HG02610 (cell line): ENCODE data around the gene C1orf210.

Source experiments
- ATAC-seq: cut with Tn5 transposase; IDR thresholded peaks from one replicate; pipeline ENCODE4 v1.9.1; 2021; ENCODE audit warnings: mild to moderate bottlenecking, moderate library complexity; ENCODE audit not compliant: unreplicated experiment

C1orf210 gene

DNA sequence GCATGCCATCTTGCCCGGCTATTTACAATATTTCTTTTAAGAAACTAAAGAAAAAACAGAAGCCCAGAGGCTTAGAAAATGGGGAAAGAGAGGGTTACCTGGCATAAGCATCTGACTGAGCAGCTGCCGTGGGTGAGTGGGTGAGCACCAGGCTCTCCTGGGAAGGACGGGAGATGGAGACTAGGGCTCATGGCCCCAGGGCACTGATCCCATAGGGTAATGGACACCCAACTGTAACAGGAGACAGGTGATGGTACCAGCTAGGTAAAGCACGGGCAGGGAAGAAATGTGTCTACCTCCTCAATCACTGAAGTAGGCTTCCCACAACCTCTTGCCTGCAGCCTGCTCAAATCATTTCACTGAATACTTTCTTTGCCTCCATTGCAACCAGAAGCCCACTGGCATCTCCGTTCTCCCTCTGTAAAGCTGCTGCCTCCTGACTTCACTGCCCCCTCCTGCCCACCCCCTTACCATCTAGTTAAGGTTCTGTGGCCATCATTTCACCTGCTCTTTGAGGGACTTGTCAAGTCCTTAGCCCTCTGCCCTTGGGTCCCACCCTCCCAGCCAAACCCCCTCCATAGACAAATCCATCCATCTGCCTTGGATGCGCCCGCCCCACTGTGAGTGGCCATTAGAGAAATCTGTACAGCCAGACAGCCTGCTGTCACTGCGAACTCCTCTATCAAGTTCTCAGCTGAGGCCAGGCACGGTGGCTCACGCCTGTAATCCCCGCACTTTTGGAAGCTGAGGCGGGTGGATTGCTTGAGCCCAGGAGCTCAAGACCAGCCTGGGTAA lies 9.4 kb downstream of the C1orf210 start:
- no peak for ATAC-seq

DNA sequence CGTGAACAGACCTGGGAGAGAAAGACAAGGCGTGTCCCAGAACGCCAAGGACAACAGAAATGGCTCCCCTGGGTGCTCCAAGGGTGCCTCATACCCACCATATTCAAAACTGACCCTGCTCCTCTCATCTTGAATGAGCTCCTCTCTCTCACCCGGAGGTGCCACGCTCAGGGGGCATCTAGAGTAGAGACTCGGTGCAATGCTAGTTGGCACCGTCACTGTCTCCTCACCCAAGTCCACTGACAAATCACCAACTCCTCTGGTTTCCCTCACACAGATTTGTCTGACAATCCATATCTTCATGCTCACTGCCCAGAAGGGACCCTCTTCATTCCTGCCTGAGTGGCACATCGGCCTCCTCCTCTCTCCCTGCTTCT lies 10.6 kb downstream of the C1orf210 start:
- ATAC-seq = no peak

GRCh38 chr1:43274125-43274803 lies 11.1 kb downstream of the C1orf210 start:
- ATAC-seq = no peak

DNA sequence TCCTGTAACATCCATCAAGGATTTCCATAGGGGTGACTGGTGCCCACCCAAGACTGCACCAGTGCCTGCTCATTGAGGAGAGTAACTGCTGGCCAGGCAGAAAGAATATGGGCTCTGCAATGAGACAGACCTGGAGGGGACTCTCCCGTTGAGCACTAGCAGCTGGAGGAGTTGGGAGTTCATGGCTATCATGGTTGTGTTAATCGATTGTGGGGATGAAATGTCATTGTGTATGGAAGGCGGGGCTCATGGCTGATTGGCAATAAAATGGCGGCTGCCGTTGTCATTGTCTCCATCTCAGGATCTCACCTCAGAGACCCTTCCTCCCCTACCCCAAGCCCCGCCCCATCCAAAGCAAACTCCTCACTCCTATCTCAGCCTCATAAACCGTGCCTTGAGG lies 11.7 kb downstream of the C1orf210 start:
- no peak for ATAC-seq

DNA sequence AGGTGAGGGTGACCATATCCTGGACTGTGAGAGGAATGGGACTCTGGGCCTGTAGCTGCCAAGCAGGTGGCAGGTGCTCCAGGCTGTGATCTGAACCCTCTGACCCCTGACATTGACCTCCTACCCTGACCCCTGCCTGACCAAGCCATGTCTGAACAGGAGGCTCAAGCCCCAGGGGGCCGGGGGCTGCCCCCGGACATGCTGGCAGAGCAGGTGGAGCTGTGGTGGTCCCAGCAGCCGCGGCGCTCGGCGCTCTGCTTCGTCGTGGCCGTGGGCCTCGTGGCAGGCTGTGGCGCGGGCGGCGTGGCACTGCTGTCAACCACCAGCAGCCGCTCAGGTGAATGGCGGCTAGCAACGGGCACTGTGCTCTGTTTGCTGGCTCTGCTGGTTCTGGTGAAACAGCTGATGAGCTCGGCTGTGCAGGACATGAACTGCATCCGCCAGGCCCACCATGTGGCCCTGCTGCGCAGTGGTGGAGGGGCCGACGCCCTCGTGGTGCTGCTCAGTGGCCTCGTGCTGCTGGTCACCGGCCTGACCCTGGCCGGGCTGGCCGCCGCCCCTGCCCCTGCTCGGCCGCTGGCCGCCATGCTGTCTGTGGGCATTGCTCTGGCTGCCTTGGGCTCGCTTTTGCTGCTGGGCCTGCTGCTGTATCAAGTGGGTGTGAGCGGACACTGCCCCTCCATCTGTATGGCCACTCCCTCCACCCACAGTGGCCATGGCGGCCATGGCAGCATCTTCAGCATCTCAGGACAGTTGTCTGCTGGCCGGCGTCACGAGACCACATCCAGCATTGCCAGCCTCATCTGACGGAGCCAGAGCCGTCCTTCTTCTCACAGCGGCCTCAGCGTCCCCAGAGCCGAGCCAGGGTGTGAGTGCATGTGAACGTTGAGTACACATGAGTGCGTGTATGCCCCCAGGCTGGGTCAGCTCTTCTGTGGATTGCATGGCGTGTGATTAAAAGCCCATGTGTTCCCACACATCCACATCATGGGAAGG lies 12.5 kb downstream of the C1orf210 start:
- no peak for ATAC-seq

- ATAC-seq = no peak
Measured at GRCh38 chr1:43272161-43272560, 13.2 kb downstream of the C1orf210 start.

DNA sequence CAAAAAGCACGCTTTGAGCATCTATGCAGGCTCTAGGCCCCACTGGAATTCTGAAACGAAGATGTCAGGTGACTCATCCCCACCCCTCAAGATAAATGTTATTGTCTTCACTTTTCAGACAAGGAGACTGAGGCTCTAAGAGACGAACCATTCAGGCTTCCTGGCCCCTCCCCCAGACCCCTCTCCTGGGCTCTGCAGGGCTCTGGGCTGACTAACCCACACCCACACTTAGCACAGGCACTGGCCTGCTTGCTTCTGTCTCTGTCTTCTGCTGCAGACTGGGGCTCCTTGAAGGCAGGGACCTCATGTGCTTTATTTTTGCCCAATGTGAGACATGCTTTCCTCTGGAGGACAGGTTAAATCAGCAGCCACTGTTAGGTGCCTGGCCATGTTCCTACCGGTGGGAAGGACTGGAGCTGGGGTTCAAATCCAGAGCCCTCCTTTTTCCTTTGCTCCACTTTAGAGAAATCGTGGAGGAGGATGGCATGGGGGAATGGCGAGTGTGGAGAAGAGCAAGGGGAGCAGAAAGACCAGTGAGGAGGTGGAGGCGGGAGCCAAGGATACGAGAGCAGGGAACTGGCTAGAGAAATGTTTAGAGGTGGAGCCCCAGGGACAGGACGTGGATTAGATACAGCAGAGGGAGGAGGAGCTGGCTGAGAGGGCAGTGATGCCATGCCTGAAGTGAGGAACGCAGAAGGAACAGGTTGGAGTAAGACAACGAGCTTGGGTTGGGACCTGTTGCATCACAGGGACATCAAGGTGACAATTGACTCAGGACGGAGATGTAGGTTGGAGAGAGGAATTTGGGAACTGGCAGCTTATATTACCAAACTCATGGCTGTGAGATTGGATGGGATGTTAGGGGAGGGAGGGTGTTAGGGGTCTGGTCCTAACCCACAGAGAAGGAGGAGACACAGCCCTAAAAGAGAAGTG lies 13.9 kb downstream of the C1orf210 start:
- ATAC-seq = no peak

DNA sequence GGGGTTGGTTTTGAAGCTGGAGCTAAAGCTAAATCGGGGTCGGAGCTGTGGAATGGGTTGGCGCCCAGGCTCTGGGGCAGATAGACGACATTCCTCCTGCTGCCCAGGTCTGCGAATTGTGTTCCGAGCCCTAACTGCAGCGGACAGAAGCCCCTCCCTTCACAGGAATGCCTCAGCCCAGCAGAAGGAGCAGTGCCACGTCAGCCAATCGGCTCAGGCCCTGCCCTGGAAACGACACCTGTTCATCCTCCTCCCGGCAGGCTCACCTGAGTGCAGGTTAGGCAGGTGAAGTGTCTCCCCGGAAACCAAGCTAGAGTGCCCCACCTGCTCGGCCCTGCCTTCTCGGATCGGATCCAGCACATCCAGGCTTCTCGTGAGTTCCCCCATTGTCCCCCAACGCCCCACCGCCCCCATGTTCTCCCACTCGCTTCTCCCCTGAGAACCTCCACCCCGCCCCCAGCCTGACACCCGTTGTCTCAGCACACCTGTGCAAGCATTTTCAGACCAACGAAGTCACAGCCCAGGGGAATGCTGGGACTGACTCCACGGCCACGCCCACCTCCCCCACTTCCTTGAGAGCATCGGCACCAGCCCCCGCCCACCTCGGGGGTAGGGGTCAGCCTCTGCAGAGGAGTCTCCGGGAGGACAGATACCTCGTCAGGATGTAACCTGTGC lies 14.8 kb downstream of the C1orf210 start:
- no peak for ATAC-seq

DNA sequence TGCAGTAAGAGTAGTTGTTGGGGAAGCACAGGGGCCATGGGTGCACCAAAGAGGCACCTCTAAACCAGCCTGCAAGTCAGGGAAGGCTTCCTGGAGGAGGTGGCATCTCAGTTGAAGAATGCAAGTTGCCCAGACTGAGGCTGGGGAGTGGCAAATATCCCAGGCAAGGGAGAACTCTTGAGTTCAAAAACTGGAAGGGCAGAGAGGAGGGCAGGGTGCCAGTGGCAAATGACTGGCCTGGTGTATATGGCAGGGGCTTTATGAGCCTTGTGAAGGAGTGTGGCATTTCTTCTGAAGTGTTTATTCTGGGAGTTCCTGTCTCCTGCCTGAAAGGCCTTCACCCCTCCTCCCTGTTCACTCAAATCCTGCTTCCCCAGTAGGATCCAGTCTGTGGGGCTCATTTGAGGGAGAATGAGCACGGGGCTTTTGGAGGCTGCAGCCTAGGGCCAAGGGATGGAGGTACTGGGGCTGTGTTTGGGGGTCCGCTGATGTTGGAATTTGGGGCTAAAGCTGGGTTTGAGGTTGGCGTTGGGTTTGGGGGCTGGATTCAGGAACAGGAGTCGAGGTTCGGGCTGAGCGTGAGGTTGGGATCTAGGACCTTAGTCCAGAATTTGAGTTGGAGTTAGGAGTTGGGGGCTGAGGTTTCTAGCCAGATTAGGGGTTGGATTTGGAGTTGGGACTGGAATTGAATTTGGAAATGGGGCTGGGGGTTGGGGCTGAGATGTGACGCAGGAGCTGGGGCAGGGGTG lies 15.6 kb downstream of the C1orf210 start, which contains the start of gene TMEM125:
Gene TMEM125, plus strand, starts transcription at position 357 of the 749 bp plus-strand sequence. CDS start 2,740 bp downstream, outside the sequence.
- no peak for ATAC-seq

DNA sequence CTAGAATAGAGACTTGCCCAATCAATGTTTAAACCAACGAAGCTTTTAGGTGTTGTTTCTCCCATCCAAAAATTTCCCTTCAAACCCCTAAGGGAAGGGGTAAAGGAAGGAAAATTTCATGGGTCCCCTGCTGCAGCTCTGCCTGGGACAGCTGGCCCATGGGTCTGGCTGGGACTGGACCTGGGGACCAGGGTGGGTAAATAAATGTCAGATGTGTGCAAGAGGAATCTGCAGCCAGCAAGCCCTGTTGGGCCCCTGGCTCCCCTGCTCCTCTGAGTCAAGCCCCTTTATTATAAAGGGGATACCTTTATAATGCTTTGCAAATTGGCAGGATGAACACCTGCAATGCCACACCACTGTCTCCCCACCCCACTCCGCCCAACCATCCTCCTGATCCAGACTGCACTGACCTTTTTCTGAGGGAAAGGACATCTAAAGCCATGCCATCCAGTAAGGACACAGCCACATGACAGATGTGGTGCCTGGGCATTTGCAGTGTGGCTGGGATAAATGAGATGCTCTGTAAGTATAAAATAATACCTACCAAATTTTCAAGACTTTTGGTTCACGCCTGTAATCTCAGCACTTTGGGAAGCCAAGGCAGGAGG lies 17.5 kb downstream of the C1orf210 start:
- no peak for ATAC-seq

GRCh38 chr1:43267291-43267805 lies 18.0 kb downstream of the C1orf210 start:
- ATAC-seq = no peak

- ATAC-seq = no peak
Measured at GRCh38 chr1:43266881-43267280, 18.5 kb downstream of the C1orf210 start.

DNA sequence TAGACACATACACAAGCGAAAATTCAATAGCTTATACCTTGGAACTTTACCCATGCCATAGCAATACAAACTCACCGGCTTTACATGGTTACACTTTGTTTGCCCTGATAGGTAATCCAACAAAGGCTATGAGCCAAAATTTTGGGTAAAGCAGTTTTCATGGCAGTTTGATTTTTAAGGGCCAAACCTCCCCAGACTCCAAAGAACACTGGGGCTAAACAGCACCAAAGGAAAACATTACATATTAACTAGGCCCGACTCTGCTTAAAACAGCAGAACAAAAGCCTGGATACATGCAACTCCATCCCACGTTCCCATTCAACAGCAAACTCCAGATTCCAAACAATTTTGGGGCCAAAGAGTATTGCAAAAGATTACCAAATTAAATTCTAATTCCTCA lies 19.9 kb downstream of the C1orf210 start:
- ATAC-seq = no peak

DNA sequence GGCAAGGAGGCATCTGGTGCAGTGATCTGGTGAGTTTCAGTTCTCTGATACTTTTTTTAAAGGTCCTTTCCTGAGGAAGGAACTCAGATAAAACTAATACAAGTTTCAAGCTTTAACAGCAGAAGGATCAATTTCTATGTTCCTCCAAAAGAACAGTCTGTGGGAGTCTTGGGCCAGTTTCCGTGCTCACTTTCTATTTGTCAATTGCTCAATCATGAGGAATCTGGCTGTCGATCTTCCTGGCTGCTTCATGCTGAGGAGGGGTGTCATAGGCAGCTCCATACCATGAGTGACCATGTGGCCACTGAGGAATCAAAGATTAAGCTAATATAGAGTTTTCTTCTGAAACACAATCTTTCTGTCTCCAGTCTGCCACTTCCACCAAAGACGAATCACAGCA lies 27.0 kb downstream of the C1orf210 start:
- no peak for ATAC-seq

DNA sequence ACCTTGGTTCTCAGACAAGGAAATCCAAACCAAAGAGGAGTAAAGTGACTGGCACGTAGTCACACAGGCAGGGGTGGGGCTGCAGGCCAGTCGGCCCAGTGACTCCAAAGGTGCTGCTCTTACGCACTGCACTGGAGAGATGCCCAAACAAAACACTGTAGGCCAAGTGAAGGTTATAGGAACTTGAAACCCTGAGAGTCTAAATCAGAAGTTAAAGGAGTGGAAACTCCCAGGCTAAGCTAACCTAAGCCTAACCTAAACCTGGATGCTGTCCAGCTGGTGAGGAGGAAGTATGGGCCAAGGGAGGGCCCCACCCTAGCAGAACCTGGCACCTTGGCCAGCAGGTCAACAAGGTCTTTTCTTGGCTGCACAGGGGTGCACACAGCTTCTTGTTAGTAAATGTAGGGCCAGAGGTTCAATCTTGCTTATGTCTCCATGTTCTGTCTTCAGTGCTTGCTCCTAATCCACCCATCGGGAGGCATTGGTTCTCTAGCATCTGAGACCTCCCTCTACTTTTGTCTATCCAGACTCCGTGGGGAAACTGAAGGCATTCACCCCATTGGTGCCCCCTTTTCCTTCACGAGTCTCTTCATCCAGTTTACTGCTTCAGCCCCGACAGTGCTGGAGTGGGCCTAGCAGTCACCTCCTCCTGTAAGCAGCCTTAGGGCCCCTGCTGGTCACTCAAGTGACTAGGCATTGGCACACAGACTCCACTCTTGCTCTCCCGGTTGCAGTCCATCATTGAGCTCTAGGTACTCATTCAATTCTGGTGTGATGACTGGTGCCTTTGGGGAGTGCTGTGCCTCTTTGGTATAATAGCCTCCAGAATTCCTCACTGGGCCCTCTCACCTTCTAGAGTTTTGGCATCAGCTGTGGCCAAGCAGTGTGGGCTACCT lies 28.5 kb downstream of the C1orf210 start:
- no peak for ATAC-seq

DNA sequence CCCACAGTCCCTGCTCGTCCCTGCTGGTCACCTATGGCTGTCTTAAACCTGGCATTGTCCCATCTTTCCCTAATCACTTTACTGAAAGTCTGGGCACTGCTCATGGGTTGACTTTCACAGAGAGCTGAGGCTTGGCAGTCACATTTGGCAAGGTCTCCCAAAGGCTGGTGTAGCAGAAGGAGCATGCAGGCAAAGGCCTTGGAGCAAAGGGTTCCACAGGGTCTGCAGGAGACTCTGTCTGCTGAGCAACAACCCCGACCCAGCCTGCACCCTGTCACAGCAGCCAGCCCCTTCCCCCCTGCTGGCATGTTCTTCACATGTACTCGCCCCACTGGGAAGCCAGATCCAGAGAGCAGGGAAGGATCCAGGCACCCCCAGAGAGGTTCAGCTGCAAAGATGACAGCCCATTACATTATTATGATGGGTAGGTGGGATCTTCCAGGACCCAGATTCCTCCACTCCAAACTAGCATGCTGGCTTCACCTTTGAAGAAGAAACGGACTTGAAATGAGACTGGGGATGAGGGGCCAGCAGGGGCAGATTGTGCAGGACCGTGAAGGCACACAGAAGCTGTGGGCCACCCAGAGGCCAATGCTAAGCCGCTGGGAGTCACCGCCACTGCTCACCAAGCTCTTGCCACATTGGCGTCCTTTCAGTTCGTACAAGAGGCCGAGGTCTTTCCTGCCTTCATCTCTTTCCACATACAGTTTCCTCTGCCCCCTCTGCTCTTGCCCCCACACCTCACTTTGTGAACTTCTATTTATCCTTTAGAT lies 29.8 kb downstream of the C1orf210 start:
- ATAC-seq = no peak
